ENCODE measurements around the gene SLIT3.

Gene SLIT3

DNA sequence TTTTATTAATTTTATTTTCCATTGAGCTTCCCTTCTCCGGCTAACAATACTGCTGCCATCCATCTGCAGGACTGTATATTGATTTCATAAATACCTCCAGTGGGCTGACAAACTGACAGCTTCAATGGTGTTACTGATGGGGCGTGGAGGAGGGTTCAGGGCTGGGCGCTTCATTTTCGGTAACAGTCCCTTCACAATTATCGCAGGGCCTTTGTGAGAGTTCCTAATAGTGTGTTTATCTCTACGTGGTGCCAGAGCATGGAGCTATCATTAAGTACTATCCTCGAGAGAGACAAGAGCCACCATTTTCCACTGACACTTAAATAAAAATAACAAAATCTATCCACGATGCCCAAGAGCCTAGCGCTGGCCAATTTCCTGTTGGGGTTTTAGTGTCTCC lies 414.8 kb downstream of the SLIT3 start:
- DNase-seq (ENCODE audit: low spot score) = no peak

GRCh38 chr5:168885324-168886120 lies 415.4 kb downstream of the SLIT3 start:
- no peak for DNase-seq (ENCODE audit: low spot score)

- no peak for DNase-seq (ENCODE audit: low spot score)
These were observed 416.9 kb downstream of the SLIT3 start for GRCh38 chr5:168883991-168884390.

- no peak for DNase-seq (ENCODE audit: low spot score)
These were observed 417.6 kb downstream of the SLIT3 start for GRCh38 chr5:168883281-168883741.

DNA sequence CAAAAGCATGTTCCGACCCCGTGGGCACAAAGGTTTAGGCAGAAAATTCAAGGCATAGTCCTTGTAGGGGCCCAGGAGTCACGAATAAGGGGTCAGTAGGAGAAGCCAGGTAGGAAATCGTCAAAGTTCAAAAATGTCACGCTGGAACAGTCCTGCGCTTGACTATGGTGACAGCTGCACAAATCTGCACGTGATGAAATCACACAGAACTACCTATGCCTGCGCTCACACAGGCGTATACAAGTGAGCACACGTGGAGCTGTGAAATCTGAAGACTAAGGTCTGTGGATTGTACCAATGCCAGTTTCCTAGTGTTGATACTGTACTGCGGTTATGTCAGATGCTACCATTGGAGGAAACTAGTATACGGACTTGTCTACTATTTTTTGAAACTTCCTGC lies 418.7 kb downstream of the SLIT3 start:
- DNase-seq (ENCODE audit: low spot score) = no peak

DNA sequence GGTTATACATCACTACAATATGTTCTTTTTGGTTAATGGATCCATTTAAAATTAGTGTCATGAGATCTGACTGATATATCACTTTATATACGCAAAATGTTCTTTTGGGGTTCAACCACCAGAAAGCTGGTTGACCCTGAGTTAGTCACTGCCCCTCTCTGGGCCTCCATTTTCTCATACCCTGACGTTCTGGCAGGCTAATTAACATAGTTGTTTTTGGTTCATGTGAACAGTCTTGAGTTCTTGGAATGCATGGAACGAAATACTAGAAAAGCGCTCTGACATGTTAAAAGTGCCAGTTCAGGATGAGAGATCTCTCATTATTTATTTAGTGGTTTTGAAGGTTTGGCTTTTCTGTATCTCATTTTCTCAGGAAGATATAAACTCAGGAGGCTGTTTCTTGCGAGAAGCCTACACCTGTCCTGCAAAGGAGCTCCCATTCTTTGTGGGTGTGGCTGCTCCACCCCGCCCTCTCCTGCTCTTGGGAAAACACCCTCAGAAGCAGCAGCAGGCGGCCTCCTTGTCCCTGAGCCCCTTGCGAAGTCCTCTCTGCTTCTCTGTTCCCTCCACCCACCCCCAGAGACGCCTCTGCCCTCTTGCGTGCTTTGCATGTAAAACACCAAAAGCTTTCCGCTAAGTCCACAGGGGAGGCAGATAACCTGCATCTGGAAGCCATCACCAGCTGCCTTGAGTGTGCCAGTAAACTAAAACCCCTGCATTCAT lies 419.4 kb downstream of the SLIT3 start:
- DNase-seq (ENCODE audit: low spot score) = no peak

DNA sequence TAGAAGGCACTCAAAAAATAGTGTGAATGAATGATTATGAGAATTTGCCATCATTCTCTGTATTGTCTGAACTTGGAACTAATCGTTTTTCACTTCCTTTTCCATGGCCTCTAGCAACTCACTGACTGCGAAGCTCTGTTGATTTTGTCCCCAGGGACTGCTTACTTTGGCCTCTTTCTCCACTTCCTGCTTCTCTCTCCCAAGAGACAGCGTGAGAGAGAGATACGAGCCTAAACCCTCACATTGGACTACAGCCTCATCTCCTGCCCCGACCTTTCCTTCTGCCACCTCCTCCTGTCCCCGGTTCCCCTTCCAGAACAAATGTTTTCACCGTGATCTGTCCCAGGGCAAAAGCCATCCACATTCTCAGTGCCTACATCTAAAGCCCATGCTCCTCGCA lies 421.0 kb downstream of the SLIT3 start:
- no peak for DNase-seq (ENCODE audit: low spot score)

- peak; percentile 58 for DNase-seq (ENCODE audit: low spot score)
These were observed 421.6 kb downstream of the SLIT3 start for GRCh38 chr5:168879331-168879730.

DNA sequence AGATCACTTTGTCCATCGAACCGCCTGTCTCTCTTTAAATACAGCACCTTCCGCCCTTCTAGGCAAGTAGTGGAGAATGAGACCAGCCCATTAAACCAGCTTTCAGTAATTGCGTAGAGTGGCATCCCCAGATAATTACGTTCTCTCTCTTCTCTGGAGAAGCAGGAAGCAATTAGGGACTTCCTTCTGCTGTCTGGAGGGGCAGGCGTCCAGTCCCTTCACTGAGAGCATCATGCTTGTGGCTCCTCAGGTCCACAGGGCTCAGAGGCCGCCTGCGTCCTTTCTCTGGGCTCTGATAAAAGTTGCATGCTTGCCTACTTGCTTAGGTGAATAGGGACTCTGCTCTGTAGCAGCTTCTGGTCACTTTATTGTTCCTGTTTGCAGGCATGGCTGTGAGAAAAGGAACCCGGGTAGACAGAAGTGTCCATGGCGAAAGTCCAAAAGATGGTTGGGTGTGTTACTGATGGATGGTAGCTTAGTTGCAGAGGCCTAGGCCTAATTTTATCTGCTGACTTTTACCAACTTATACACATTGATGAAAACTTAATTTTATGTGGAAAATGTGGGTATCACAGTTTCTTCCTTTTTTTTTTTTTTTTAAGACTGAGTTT lies 422.7 kb downstream of the SLIT3 start:
- peak; percentile 76 for DNase-seq (ENCODE audit: low spot score)

- DNase-seq (ENCODE audit: low spot score) = peak; percentile 92
These were observed 423.6 kb downstream of the SLIT3 start for GRCh38 chr5:168877132-168877892.

DNA sequence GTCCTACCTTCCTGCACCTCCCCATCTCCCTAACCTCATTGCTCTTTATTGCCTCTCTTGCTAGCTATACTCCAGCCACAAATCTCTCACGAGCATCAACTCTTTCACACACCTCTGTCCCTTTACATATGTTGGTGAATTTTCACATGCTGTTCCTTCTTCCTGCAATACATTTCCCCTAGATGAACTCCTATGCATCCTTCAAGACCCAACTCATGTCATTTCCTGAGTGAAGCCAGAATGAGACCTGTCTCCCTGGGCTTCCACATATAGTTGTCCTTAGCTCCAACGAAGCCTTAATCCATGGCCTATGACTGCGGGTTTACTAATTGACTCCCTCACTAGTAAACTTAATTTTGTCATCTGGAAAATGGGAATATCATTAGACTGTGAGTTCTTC lies 424.5 kb downstream of the SLIT3 start:
- no peak for DNase-seq (ENCODE audit: low spot score)

DNA sequence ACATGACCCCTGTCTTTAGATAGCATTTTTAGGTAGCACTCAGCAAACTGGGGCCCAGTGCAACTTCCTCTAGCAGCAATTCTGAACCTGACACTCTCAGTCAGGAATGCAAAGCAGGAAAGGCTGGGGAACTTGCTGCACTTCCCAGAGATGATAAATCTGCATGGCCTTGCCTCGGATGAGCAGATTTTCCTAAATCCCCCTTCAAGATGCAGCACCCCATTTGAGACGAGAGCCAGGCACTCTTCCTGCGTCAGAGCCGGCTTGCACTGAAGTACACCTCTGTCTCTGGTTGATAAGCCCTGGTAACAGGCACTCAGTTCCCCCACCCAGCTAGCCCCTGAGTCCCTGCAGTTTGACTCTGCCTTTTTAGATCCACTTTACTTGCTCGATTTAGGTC lies 425.1 kb downstream of the SLIT3 start:
- DNase-seq (ENCODE audit: low spot score) = peak; percentile 88

DNA sequence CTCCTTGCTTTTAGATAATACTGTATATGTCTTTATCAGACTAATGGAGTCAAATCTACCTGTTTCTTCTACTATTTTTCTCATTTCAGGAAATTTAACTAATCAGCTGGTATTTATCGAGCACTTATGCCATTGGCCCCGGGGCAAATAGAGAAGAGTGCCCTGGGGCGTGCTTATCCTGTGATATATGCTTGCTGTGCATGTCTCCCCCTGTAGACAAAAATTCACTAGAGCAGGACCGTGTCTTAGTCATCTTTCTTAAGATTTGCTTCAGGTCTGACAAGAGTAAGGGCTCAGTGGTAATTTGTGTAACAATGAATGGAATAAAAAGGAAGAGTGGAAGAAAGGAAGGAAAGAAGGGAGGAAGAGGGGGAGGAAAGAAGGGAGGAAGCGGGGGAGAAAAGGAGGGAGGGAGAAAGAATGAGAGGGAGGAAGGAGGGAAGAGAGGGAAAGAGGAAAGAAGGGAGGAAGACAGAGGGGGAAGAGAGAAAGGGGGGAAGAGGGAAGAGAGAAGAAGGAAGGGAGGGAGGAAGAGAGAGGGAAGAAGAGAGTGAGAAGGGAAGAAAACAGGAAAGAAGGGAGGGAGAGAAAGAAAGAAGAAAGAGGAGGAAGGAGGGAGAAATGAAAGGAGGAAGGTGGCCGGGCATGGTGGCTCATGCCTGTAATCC lies 426.1 kb downstream of the SLIT3 start:
- peak; percentile 87 for DNase-seq (ENCODE audit: low spot score)

GRCh38 chr5:168872246-168872645 lies 428.7 kb downstream of the SLIT3 start:
- DNase-seq (ENCODE audit: low spot score) = no peak

DNA sequence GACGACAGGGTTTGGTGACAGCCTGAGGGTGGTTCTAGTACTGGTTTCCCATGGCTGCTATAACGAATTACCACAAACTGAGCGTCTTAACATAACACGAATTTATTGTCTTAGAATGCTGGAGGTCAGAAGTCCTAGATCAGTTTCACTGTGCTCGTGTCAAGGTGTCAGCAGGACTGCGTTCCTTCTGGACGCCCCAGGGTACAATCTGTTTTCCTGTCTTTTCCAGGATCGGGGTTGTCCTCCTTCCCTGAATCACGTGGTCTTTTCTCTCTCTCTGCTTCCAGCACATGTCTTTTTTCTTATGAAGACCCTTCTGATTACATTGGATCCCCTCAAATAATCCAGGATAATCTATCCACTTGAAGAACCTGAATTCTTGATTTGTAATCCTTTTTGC lies 430.0 kb downstream of the SLIT3 start:
- no peak for DNase-seq (ENCODE audit: low spot score)

DNA sequence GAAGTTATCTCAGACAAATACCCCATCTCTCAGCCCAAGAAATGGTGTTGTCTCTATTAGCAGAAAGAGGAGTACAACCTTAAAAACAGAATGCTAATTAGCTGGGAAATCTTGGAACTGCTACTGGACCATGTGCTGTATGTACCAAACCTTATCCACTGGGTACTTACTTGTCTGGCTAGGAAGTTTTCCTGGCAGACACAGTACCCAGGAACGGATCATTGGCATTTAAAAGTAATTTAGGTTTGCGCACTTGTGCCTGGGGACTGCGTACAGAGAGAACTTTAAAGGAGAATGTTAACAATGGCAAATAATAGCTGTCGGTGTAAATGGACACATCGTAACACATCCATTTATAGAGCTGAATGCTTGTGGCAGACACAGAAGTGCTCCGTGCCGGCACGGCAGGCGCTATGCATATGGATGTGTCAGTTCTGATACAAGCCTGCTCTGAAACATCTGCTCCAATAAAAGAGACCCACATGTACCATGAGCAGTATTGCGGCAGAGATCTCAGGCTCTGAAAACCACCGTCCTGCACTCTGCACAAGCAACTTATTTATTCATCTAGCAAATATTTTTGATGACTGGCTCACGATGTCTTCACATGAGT lies 431.2 kb downstream of the SLIT3 start:
- DNase-seq (ENCODE audit: low spot score) = no peak

GRCh38 chr5:168867241-168867640 lies 433.7 kb downstream of the SLIT3 start:
- no peak for DNase-seq (ENCODE audit: low spot score)

DNA sequence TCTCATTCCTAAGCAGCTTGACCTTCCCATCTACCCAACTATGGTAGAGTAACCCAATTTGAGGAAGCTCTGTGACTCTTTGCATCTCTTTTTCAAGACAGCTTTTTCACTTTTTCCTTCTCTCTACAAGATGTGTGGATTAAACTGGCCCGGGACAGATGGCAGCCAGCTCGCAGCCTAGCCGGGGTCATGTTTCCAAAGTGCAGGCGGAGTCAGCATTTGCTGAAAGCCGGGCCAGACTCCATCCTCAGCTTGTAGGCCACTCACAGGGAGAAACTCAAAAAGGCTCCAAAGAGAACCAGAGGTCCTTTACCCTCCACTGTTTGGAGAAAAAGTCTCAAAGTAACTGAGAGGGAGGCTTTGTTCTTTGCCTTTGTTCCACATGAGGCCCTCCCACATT lies 435.0 kb downstream of the SLIT3 start:
- no peak for DNase-seq (ENCODE audit: low spot score)

GRCh38 chr5:168863021-168863420 lies 437.9 kb downstream of the SLIT3 start:
- DNase-seq (ENCODE audit: low spot score) = no peak

GRCh38 chr5:168860503-168860902 lies 440.4 kb downstream of the SLIT3 start:
- peak; percentile 92 for DNase-seq (ENCODE audit: low spot score)

- no peak for DNase-seq (ENCODE audit: low spot score)
These were observed 440.9 kb downstream of the SLIT3 start for GRCh38 chr5:168860081-168860480.

Measured in hematopoietic multipotent progenitor cell treated with erythropoietin and hydrocortisone succinate and interleukin-3 and kit ligand, for 17 days (in vitro differentiated cells).